Measurements from ENCODE around the gene HDAC4. TPM values are rescaled to one million over a fixed set of nuclear protein-coding genes. Genes with fewer than 3 reads are reported as not detected.
A peak's percentile ranks its signal among the peaks of the same experiment; 100 is the strongest.

The HDAC4 gene
- polyA plus RNA-seq, 1 experiment = 4.4 TPM

DNA sequence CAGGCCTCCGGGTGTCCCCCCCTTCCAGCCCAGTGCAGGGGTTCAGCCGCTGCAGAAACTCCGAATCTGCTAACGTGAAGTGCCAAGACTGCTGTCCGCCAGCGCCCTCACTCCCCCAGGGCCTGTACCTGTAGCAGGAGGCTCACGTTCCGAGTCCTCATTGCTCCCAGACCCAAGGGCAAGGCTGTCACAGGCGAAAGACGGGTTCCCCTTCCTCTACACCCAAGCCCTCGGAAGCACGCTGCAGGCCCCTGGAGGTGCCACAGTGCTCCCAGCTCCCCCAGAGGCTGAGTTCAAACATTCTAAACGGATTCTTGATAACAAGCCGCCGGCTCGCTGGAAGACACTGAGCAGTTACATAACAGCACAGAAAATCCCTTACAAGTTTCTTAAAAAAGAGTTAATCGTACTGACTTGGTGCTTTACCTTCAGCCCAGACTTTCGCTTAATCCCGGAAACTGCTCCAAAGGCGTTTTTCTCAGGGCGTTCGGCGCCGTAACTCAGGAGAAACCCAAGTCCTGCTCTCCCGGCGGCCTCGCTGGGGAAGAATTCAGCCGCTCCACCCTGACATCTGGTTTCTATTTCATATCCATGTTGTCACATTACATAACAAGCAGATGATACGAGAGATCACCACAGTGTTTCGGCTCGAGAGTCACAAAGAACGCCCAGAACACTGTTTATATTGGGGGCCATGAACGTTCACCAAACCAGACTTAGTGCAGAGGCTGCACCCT lies 92.0 kb downstream of the HDAC4 start:
- peak; percentile 56 for DNase-seq (ENCODE audit: low read depth)
- ChIA-PET CTCF (interaction anchor here (0.8 to 1.0 kb wide), 3 partner anchors 11 to 713 kb away, joined by 3 to 5 read pairs (median 4); no protein-coding TSS in a partner anchor), POLR2A (interaction anchor here (0.5 kb wide), 1 partner anchor 13 kb away, joined by 8 read pairs; no protein-coding TSS in a partner anchor)
- no peak for TF ChIP-seq CTCF (IDR thresholded peaks at IDR 0.05; ENCODE audit: insufficient read depth, low read depth, low read length)
- Histone ChIP-seq H3K27me3 (ENCODE audit: control insufficient read depth, insufficient read depth, low read length) (no peaks in the 10 kb centered on the region), H3K4me3 (ENCODE audit: low read depth, low read length) (peak overlapping the region; percentile 32), H3K36me3 (ENCODE audit: control insufficient read depth, insufficient read depth, low read length) (0 out of 2 replicates have a peak, but pooled peaks cover 2% of the 10 kb centered on the region)

GRCh38 chr2:239307921-239308613 lies 92.8 kb downstream of the HDAC4 start:
- TF ChIP-seq CTCF (IDR thresholded peaks at IDR 0.05; ENCODE audit: insufficient read depth, low read depth, low read length) = no peak
- H3K36me3 ChIP-seq (ENCODE audit: control insufficient read depth, insufficient read depth, low read length) = peaks cover 2% of the 10 kb centered on the region; the same call in 1 of the 2 replicates
- CTCF ChIA-PET = interaction anchor here (0.8 to 1.0 kb wide), 3 partner anchors 10 to 714 kb away, joined by 3 to 5 read pairs (median 4); no protein-coding TSS in a partner anchor

DNA sequence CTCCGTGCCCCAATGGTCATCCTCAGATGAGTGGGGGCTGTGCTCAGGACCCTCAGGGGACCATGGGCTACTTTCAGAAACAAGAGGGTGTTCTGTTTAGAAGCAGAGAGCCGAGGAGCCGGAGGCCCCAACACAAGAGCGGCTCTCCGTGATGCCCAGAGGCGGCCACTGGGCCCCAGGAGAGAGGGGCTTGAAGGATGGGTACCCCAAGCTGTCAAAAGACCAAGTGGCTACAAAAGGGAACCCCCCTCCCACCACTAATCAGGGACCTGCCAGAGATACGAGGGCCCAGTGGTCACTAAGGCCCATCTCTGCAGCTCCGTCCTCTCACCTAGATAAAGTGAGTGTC lies 93.6 kb downstream of the HDAC4 start:
- Histone ChIP-seq H3K36me3 (ENCODE audit: control insufficient read depth, insufficient read depth, low read length) (peaks cover 3% of the 10 kb centered on the region; the same call in 1 of the 2 replicates), H3K27me3 (ENCODE audit: control insufficient read depth, insufficient read depth, low read length) (no peaks in the 10 kb centered on the region), H3K4me3 (ENCODE audit: low read depth, low read length) (no peak overlapping the region)
- ChIA-PET CTCF (no interaction called here), POLR2A (no interaction called here)
- no peak for DNase-seq (ENCODE audit: low read depth)
- TF ChIP-seq CTCF (IDR thresholded peaks at IDR 0.05; ENCODE audit: insufficient read depth, low read depth, low read length) = no peak

More at GRCh38 chr2:239307921-239308613, 92.8 kb downstream of the HDAC4 start:
- no peak for DNase-seq (ENCODE audit: low read depth)
- Histone ChIP-seq H3K27me3 (ENCODE audit: control insufficient read depth, insufficient read depth, low read length) (no peaks in the 10 kb centered on the region), H3K4me3 (ENCODE audit: low read depth, low read length) (peak overlapping the region; percentile 32)
- POLR2A ChIA-PET = interaction anchor here (0.5 to 0.7 kb wide), 2 partner anchors 13 kb away, joined by 5 to 8 read pairs; no protein-coding TSS in a partner anchor

DNA sequence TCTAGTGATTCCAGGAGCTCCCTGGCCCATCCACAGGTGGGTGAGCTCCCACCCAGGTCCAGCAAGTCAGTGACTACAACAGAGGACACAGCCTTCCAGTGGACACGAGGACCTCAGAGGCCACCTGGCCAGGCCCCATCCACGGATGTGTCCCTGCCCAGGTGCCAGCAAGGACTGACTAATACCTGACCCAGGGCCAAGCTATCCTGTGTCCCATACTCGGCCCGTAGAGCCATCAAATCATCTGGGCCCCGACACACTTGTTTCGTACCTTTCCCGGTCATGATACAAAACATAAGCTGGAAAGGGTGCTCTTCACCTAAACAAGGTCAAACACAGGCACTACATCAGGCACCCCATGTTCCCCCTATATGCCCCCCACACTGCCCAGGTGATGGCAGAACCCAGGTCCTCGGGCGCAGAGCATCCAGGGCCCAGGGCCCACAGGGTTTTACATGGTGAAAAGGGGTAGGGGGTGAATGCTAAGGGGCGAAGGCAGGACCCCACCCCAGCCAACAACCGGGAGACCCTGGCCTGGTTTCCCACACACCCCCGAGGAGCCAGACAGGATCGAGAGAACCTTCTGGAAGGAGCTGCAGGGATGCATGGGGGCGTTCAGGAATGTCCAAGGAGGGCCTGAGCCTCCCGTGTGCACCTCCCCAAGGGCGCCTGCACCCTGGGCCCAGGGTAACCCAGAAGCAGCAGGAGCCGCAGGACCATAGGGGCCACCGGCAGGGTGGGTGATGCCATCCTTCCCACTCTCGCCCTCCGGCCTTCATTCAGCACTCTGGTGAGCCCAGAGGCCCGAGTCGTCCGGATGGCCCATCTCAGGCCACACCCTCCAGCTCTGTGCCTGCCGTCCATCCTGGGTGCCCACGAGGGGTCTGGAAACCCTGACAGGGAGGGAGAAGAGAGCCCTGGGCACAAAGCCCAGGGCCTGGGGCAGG lies 94.3 kb downstream of the HDAC4 start:
- ChIA-PET POLR2A (no interaction called here), CTCF (interaction anchor here (1.3 kb wide), 1 partner anchor 85 kb away, joined by 3 read pairs; no protein-coding TSS in a partner anchor)
- DNase-seq (ENCODE audit: low read depth) = no peak
- H3K27me3 ChIP-seq (ENCODE audit: control insufficient read depth, insufficient read depth, low read length) = no peaks in the 10 kb centered on the region
- no peak overlapping the region for H3K4me3 ChIP-seq (ENCODE audit: low read depth, low read length)
- TF ChIP-seq CTCF (IDR thresholded peaks at IDR 0.05; ENCODE audit: insufficient read depth, low read depth, low read length) = no peak
- peaks cover 3% of the 10 kb centered on the region; the same call in 1 of the 2 replicates for H3K36me3 ChIP-seq (ENCODE audit: control insufficient read depth, insufficient read depth, low read length)
